AG09319 (cell line): Measurements from ENCODE around the gene RPL19.
A peak's percentile ranks its signal among the peaks of the same experiment; 100 is the strongest.

Source experiments
- DNase-seq: peaks from one replicate; pipeline ENCODE4 v3.0.0-alpha.2; 2010; ENCODE audit warnings: low read depth; ENCODE audit errors: extremely low read depth
- TF ChIP-seq, protein P1 (sequence below): IDR thresholded peaks from 2 replicates; pipeline ENCODE4 v1.5.1; 2011; ENCODE audit warnings: low read depth, mild to moderate bottlenecking, inconsistent platforms, low read length, moderate library complexity

The RPL19 gene

DNA sequence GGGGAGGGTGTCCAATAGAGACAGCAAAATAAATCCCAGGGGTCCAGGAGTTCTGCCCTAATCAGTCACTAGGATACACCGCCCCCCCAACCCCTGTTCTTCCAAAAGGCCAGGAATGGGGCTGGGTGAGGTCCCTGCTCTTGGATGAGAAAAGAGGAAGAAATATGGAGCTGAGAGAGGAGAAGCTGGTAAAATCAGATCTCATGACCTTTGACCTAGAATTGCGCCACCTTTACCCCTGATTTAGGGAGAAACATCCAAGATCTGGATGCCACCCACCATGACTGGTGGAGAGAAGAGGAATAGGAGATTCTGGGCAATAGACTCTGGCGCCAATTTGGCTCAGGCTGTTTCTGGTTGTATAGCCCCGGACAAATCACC lies 1.9 kb upstream of the RPL19 start:
- TF ChIP-seq, protein P1, sequence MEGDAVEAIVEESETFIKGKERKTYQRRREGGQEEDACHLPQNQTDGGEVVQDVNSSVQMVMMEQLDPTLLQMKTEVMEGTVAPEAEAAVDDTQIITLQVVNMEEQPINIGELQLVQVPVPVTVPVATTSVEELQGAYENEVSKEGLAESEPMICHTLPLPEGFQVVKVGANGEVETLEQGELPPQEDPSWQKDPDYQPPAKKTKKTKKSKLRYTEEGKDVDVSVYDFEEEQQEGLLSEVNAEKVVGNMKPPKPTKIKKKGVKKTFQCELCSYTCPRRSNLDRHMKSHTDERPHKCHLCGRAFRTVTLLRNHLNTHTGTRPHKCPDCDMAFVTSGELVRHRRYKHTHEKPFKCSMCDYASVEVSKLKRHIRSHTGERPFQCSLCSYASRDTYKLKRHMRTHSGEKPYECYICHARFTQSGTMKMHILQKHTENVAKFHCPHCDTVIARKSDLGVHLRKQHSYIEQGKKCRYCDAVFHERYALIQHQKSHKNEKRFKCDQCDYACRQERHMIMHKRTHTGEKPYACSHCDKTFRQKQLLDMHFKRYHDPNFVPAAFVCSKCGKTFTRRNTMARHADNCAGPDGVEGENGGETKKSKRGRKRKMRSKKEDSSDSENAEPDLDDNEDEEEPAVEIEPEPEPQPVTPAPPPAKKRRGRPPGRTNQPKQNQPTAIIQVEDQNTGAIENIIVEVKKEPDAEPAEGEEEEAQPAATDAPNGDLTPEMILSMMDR: no peak

DNA sequence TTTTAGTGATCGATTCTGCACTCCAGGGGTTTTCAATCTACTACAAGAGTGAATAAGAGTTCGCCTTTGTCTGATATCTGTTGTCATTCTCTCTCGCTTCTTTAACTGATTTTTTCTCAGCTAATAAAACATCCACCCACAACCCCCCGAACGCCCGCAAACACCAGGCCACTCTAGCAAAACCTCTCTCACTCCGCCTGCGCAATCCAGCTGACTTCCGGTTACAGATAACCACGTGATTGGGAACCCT lies 338 bp upstream of the RPL19 start:
- peak; percentile 85 for DNase-seq
- TF ChIP-seq, protein P1: no peak

More for the DNA sequence above, 1.9 kb upstream of the RPL19 start:
- DNase-seq: no peak

DNA sequence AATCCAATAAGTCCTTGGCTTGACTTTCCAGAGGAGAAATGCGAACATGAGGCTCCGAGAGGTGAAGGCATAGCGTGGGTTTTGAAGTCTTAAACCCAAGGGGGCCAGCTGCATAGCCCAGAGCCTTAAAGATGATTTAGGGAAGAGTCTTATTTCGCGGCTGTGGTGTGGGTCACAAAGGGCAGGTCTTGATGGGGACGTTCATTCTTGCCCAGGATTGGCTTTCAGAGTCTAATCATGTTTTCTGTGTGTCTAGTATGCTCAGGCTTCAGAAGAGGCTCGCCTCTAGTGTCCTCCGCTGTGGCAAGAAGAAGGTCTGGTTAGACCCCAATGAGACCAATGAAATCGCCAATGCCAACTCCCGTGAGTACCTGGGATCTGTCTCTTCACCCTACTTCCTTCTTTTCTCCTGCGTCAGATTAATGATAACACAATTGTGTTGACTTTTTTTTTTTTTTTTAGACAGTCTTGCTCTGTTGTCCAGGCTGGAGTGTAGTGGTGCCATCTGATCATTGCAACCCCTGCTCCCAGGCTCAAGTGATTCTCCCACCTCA lies 951 bp downstream of the RPL19 start:
- DNase-seq: no peak
- TF ChIP-seq, protein P1: no peak

DNA sequence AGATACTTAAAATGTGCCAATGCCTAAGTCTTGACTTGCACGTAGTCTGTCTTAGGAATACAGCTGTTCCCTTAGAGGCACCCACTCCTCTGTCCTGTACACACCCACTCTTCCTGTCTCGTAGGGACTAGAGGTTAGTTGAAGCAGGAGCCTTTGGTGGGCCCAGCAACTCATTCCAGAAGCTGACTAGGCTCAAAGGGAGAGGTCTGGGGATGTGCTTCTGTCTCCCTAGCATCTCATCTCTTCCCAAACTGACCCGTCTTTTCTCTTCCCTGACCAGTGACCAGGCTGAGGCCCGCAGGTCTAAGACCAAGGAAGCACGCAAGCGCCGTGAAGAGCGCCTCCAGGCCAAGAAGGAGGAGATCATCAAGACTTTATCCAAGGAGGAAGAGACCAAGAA lies 4.2 kb downstream of the RPL19 start:
- TF ChIP-seq, protein P1: no peak

DNA sequence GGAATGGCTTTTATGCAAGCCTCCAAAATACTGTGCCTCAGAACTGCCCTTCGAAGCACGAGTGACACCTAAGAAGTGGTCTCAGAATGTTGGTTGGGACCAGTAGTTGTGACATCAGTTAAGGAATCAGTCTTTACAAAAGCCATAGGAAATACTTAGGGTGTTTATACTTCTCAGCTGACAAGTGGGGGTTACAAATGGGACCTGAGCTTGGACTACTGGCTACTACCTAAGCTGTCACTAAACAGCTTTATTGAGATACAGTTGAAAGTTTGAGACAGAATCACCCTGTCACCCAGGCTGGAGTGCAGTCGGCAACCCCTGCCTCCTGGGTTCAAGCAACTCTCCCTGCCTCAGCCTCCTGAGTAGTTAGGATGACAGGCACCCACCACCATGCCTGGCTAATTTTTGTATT lies 5.0 kb downstream of the RPL19 start:
- TF ChIP-seq, protein P1: no peak
- no peak for DNase-seq

More for the DNA sequence above, 4.2 kb downstream of the RPL19 start:
- no peak for DNase-seq

DNA sequence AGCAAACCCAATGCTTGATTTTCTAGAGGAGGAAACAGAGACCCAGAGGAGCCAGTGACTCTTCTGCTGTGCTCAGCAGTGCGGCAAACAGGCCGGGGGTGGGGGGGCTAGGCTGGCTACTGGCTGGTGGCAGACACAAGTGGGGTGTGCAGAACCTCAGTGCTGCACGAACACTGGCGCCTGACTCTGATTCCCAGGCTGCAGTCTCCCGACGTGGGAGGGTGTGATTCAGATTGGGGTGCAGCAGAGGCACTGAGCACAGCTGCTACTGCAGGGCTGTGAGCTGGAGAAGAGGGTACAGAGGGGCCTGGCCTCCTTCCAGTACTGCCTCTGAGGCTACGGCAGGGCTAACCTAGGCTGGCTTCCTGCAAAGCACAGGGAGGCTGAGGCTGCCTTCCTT lies 8.1 kb downstream of the RPL19 start:
- no peak for DNase-seq
- TF ChIP-seq, protein P1: no peak

DNA sequence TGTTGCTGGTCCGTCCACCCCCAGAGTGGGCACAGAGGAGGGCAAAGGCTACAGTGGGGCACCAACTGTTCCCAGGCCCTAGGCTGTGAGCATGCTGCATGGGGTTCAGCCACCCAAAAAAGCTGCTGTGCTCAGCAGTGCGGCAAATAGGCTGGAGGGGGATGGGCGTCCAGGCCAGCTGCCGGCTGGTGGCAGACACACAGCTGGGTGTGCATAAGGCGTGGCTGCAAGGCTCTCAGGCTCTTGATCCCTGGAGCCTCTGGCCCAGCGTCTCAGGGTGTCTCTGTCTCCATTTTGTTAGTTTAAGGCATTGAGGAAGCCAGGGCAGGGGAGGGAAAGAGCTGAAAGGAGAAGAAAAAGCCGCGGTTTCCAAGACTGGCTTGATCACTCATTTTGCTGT lies 8.8 kb downstream of the RPL19 start:
- DNase-seq: no peak
- TF ChIP-seq, protein P1: no peak
